Heart left ventricle (tissue), 16 donors: ENCODE data around the gene ISG20L2. TPM values are rescaled to one million over a fixed set of nuclear protein-coding genes. Genes with fewer than 3 reads are reported as not detected.
A peak's percentile ranks its signal among the peaks of the same experiment; 100 is the strongest.

ENCODE experiments used
- ATAC-seq, 4 donors: fragments of 200-7000 bp; cut with Tn5 transposase; one replicate each; pipeline ENCODE4 v1.9.1; 2020 to 2022; ENCODE audit warnings: moderate library complexity in 4 of 4, mild to moderate bottlenecking in 3 of 4, moderate number of reproducible peaks in 1 of 4
- DNase-seq, 5 donors: peaks; one replicate each; pipeline ENCODE4 v3.0.0-alpha.2; 2020
- H3K27ac ChIP-seq, 12 donors: fragments of 200-600 bp; sonication (generic) in 4 of 12; one replicate each; pipeline versions ENCODE4 v1.5.0 to v1.8.0; 2016 to 2022; ENCODE audit warnings: mild to moderate bottlenecking in 2 of 12
- H3K27me3 ChIP-seq, 9 donors: fragments of 200-600 bp; sonication (generic) in 2 of 9; one replicate each; pipeline versions ENCODE4 v1.5.1 to v1.8.0; 2016 to 2022; ENCODE audit warnings: mild to moderate bottlenecking in 3 of 9
- H3K36me3 ChIP-seq, 9 donors: fragments of 200-600 bp; sonication (generic) in 2 of 9; one replicate each; pipeline versions ENCODE4 v1.5.0 to v1.8.0; 2018 to 2022; ENCODE audit warnings: mild to moderate bottlenecking in 2 of 9
- H3K4me1 ChIP-seq, 12 donors: fragments of 200-600 bp; sonication (generic) in 4 of 12; one replicate each; pipeline versions ENCODE4 v1.5.0 to v1.8.0; 2016 to 2022; ENCODE audit warnings: mild to moderate bottlenecking in 3 of 12
- H3K4me3 ChIP-seq, 12 donors: fragments of 200-600 bp; sonication (generic) in 4 of 12; one replicate each; pipeline versions ENCODE4 v1.5.0 to v1.8.0; 2017 to 2022; ENCODE audit warnings: mild to moderate bottlenecking in 9 of 12, moderate library complexity in 4 of 12
- H3K9me3 ChIP-seq, 12 donors: fragments of 200-600 bp; sonication (generic) in 4 of 12; one replicate each; pipeline versions ENCODE4 v1.5.0 to v1.8.0; 2016 to 2022; ENCODE audit warnings: mild to moderate bottlenecking in 1 of 12
- POLR2A ChIP-seq, 2 donors: fragments of 450-650 bp; IDR thresholded peaks; one replicate each; pipeline ENCODE4 v1.6.1; 2017; ENCODE audit warnings: antibody characterized with exemption in 2 of 2, mild to moderate bottlenecking in 2 of 2, moderate library complexity in 2 of 2
- WGBS, 4 donors: extraction: QIAGEN DNeasy Blood & Tissue Kit in 2 of 4; methylation state at CpG; one replicate each; pipeline versions ENCODE4 v1.1.5 to v1.1.7; 2013 to 2018; 5-methylcytosine and 5-hydroxymethylcytosine counted together
- intact Hi-C, 10 donors: fragments of 100-400 bp; cut with DNase I; formaldehyde crosslinking; loops; one replicate each; pipeline versions ENCODE4 v1.11.1 to v1.14.2; 2022
- polyA plus RNA-seq, 2 donors: library from polyadenylated mRNA; stranded (reverse); fragments of 200-250 nt; gene quantifications; one replicate each; pipeline ENCODE4 v1.2.3, GENCODE V29; 2013
- total RNA-seq, 9 donors: library from RNA; depleted of rRNA in 2 of 9; stranded (reverse); fragments of >200 nt in 2 of 9; fragmentation: NEBNext Ultra II Directional in 3 of 9; extraction: Animal tissue kit (Norgen Biotek cat#: 25700) in 3 of 9; gene quantifications; one replicate each; pipeline versions ENCODE4 v1.1.0 to v1.2.4, GENCODE V29; 2016 to 2023
- TF ChIP-seq, protein P1 (sequence below), 12 donors: fragments of 200-600 bp; sonication (generic) in 4 of 12; IDR thresholded peaks; one replicate each; pipeline versions ENCODE4 v1.5.0 to v1.8.0; 2018 to 2022; ENCODE audit warnings: antibody characterized with exemption in 12 of 12, mild to moderate bottlenecking in 5 of 12
- donor health status: ischemic (EF 13 %, LVEDD 7.1; RV severe dilation, severe dysfunction).
- donor health status: healthy with polysubstance abuse.
- donor health status: DM: no; HTN: yes; CAD: no.
- donor health status: DM: no; HTN: no; CAD: no.
- donor health status: ischemic (EF 25% LVEDD 6.9; RV normal size, moderate dysfunction).
- donor health status: ischemic (EF 25% LVEDD 5.7; RV mildly dilated, moderate dysfunction).
- donor health status: healthy.
- donor health status: DM: yes; HTN: yes; CAD: no.
- donor health status: ischemic (EF 35%, LVEDD 5.7; RV mildly dilated, moderate dysfunction).
- donor health status: nonischemic (EF 11% LVEDD 7.7; RV severe dilation, severe dysfunction).
- donor health status: DM: yes; HTN: yes; CAD: no.
- donor health status: PGD.
- donor health status: ischemic (EF 29% LVEDD 5.4; RV normal size, mild dysfunction).
- donor health status: nonischemic (EF 23%, LVEDD 6.1; RV moderate dilation, normal function).

ISG20L2 gene
- total and polyA plus RNA-seq, 11 donors = 5.1 to 17.9 (median 12.8) TPM

DNA sequence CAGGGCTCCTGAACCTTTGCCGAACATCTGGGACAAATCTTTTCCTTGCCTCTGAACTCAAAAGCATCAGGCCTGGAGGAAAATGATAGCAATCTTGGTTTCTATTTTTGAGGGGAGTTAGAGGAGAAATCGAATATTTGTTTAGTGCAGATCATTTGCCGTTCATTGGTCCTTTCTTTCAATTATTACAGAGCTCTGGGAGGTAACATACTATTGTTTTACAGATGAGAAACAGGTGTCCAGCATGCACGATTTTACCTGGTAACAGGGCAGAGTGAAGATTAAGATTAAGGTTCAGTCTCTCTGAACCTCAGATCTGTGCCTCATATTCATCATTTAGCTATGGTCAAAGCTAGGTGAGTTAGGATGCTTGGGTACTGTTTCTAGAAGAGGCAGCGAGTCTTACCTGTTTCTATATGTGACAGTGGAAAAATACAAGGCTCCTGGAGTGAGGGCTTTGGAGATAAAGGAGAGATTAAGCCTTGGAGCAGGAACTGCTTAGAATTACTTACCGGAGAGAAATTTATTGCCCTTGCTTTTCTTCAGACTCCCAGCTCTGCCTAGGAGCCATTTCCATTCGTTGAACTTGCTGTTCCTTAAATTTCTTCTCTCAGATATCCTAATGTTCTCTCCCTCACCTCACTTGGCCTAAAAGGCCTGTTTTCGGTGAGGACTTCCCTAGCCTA, 40.2 kb upstream of the ISG20L2 start:
- intact Hi-C loops = loop anchor here in 3 of 10 donors (5.0 kb wide), 1 partner anchor 41 kb away; the partner anchor contains the start of genes ISG20L2 (in 3 of the 3) and METTL25B (in 3 of the 3)
- TF ChIP-seq POLR2A (IDR thresholded peaks at IDR 0.05) = no peak
- TF ChIP-seq, protein P1, sequence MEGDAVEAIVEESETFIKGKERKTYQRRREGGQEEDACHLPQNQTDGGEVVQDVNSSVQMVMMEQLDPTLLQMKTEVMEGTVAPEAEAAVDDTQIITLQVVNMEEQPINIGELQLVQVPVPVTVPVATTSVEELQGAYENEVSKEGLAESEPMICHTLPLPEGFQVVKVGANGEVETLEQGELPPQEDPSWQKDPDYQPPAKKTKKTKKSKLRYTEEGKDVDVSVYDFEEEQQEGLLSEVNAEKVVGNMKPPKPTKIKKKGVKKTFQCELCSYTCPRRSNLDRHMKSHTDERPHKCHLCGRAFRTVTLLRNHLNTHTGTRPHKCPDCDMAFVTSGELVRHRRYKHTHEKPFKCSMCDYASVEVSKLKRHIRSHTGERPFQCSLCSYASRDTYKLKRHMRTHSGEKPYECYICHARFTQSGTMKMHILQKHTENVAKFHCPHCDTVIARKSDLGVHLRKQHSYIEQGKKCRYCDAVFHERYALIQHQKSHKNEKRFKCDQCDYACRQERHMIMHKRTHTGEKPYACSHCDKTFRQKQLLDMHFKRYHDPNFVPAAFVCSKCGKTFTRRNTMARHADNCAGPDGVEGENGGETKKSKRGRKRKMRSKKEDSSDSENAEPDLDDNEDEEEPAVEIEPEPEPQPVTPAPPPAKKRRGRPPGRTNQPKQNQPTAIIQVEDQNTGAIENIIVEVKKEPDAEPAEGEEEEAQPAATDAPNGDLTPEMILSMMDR (IDR thresholded peaks at IDR 0.05) = no peak
- Histone ChIP-seq H3K36me3 (peaks cover 0 to 27% (median 19%) of the 10 kb centered on the region in 9 donors), H3K4me1 (peaks cover 0 to 69% (median 58%) of the 10 kb centered on the region in 12 donors), H3K27ac (peak overlapping the region in 6 of 12 donors; percentile 84 to 99 (median 95)), H3K9me3 (no peaks in the 10 kb centered on the region), H3K4me3 (peak overlapping the region; percentile 52 to 100 (median 80)), H3K27me3 (no peaks in the 10 kb centered on the region)
- ATAC-seq (no peak), DNase-seq (no peak)
- WGBS, 4 donors = 19 to 25% (median 22%) methylated on average over 8 of the region's 8 CpGs

DNA sequence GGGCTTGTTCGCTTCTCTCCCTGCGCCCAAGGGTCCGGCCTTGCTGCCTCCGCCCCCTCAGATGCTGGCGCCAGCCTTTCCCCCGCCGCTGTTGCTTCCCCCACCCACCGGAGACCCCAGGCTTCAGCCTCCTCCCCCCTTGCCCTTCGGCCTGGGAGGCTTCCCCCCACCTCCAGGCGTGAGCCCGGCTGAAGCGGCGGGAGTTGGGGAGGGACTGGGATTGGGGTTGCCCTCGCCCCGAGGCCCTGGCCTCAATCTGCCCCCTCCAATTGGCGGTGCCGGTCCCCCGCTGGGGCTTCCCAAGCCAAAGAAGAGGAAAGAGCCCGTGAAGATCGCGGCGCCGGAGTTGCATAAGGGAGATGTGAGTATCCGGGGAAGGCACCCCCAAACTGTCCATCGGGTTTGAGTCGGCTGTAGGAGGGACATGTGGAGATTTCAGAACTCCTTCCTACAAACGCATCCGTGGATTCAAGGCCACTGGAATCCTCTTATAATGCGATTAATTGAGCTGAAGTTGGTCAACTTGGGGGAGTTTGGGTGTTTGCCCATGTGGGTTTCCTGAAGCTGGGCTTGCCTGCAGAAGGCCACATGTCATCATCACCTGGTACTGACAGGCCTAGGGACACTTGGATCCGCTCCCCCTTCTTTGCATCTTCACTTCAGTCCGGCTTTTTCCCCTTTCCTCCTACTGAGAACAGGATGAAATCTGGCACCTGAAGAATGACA, 39.5 kb upstream of the ISG20L2 start:
- H3K27me3 ChIP-seq = no peaks in the 10 kb centered on the region
- H3K9me3 ChIP-seq = no peaks in the 10 kb centered on the region
- H3K4me3 ChIP-seq = peak overlapping the region; percentile 52 to 100 (median 80)
- TF ChIP-seq, protein P1 (IDR thresholded peaks at IDR 0.05) = no peak
- TF ChIP-seq POLR2A (IDR thresholded peaks at IDR 0.05) = no peak
- ATAC-seq = peak in 3 of 4 donors; percentile 1 to 21 (median 6)
- H3K4me1 ChIP-seq = peaks cover 0 to 62% (median 51%) of the 10 kb centered on the region in 12 donors
- intact Hi-C loops = loop anchor here in 9 of 10 donors (1.0 to 5.0 kb wide), 7 partner anchors 15 to 41 kb away; partner anchors contain the start of genes ISG20L2 (in 7 of the 9), METTL25B (in 7 of the 9), MRPL24 (in 5 of the 9) and HDGF (in 1 of the 9)
- 0 to 1% (median 0%) methylated on average over 13 to 31 of the region's 31 CpGs for whole genome bisulfite sequencing, 4 donors
- peak overlapping the region; percentile 80 to 99 (median 94) for H3K27ac ChIP-seq
- DNase-seq = peak; percentile 33 to 73 (median 40)
- H3K36me3 ChIP-seq = peaks cover 0 to 27% (median 19%) of the 10 kb centered on the region in 9 donors

DNA sequence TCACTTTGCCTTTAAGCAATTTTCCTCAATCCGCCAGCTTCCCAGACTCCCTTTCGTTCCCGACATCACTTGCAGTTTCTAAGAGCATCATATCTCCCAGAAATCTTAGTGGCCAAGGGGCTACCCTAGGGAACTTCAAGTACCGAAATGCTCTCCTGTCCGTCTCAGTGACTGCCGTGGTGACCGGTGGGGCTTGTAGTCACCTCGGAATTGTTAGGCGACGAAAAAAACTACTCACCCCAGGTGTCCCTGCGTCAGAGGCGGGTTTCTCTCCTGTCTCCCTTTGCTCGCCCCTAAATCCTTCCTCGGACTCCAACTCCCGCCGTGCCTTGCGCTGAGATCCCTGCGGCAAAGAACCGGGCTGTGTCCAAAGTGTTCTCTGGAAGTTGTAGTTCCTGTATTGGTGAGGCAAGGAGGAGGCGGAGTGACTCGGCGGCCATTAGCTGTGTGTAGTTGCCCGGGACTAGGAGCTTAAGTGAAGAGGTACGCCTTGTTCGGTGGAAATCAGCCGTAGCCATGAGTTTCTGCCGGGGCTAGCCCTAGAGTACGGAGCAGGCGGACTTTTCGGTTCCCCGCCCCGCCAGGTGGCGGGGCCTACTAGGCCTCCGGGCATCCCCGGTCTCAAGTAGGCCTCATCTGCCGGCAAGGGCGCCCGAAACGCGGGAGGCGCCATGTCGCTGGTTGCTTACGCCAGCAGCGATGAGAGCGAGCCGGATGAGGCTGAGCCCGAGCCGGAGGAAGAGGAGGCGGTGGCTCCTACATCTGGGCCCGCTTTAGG, 38.7 kb upstream of the ISG20L2 start, which contains the start of gene PRCC:
PRCC (plus strand) TSS at position 435 of the 778 bp plus-strand sequence; CDS start at position 672, 237 bp downstream.
- WGBS, 4 donors = 0 to 1% (median 0%) methylated on average over 25 to 50 of the region's 50 CpGs
- ATAC-seq = peak; percentile 95 to 98 (median 98)
- Histone ChIP-seq H3K27ac (peak within 1 kb of the TSS; percentile 81 to 99 (median 95)), H3K9me3 (no peaks in the 10 kb centered on the region), H3K4me1 (peaks cover 0 to 54% (median 44%) of the 10 kb centered on the region in 12 donors), H3K27me3 (no peaks in the 10 kb centered on the region), H3K36me3 (peaks cover 0 to 23% (median 15%) of the 10 kb centered on the region in 9 donors), H3K4me3 (peak within 1 kb of the TSS; percentile 52 to 100 (median 80))
- intact Hi-C loops = loop anchor here in 9 of 10 donors (1.0 to 5.0 kb wide), 7 partner anchors 14 to 40 kb away; partner anchors contain the start of genes ISG20L2 (in 7 of the 9), METTL25B (in 7 of the 9), MRPL24 (in 5 of the 9) and HDGF (in 1 of the 9)
- DNase-seq = peak; percentile 97 to 99 (median 98)
- TF ChIP-seq, protein P1 (IDR thresholded peaks at IDR 0.05) = no peak
- peak in 1 of 2 donors; percentile 40 for TF ChIP-seq POLR2A (IDR thresholded peaks at IDR 0.05)
